CD14-positive monocyte (primary cell): Measurements from ENCODE around the gene VSIG8. TPM values are rescaled to one million over a fixed set of nuclear protein-coding genes. Genes with fewer than 3 reads are reported as not detected.

Experiments used
- DNase-seq, 3 donors: peaks; one replicate each; pipeline ENCODE4 v3.0.0-alpha.2; 2011 to 2022
- H2AFZ ChIP-seq: 2 replicates; pipeline ENCODE4 v1.6.0; 2012; ENCODE audit warnings: mild to moderate bottlenecking, low read depth, low read length, inconsistent platforms; ENCODE audit not compliant: insufficient read depth, poor library complexity, severe bottlenecking
- H3K27ac ChIP-seq, 2 donors: 1 replicate in 1 of 2; 2 replicates in 1 of 2; pipeline ENCODE4 v1.5.1; 2012 to 2013; ENCODE audit warnings: low read length in 2 of 2, control low read depth in 1 of 2, inconsistent platforms in 1 of 2, low read depth in 1 of 2, mild to moderate bottlenecking in 1 of 2
- H3K27me3 ChIP-seq, 2 donors: one replicate each; pipeline versions ENCODE4 v1.6.0 to v1.6.1; 2011 to 2013; ENCODE audit warnings: low read length in 2 of 2; ENCODE audit not compliant: control insufficient read depth in 2 of 2, insufficient read depth in 2 of 2
- H3K36me3 ChIP-seq, 2 donors: replicated peaks in 1 of 2; 1 replicate in 1 of 2; 2 replicates in 1 of 2; pipeline versions ENCODE4 v1.5.1 to v1.6.1; 2012 to 2013; ENCODE audit warnings: low read length in 2 of 2, control low read depth in 1 of 2, inconsistent platforms in 1 of 2, mild to moderate bottlenecking in 1 of 2; ENCODE audit not compliant: insufficient read depth in 2 of 2, control insufficient read depth in 1 of 2
- H3K4me1 ChIP-seq, 2 donors: 1 replicate in 1 of 2; 2 replicates in 1 of 2; pipeline versions ENCODE4 v1.5.1 to v1.6.1; 2012 to 2013; ENCODE audit warnings: low read length in 2 of 2, control low read depth in 1 of 2, inconsistent platforms in 1 of 2, mild to moderate bottlenecking in 1 of 2, moderate library complexity in 1 of 2; ENCODE audit not compliant: insufficient read depth in 2 of 2, control insufficient read depth in 1 of 2
- H3K4me2 ChIP-seq: replicated peaks from 2 replicates; pipeline ENCODE3; 2012; ENCODE audit warnings: low read length, moderate library complexity, mild to moderate bottlenecking; ENCODE audit not compliant: poor library complexity, severe bottlenecking; ENCODE audit errors: extremely low read depth
- H3K4me3 ChIP-seq, 3 experiments: fragments of 200-600 bp in 1 of 3; sonication (generic) in 1 of 3; replicated peaks in 1 of 3; 1 replicate in 2 of 3; 2 replicates in 1 of 3; pipeline ENCODE4 v1.5.1; 2011 to 2013; ENCODE audit warnings: low read length in 3 of 3, mild to moderate bottlenecking in 3 of 3, control low read depth in 2 of 3, low read depth in 2 of 3, inconsistent platforms in 1 of 3, moderate library complexity in 1 of 3
- H3K79me2 ChIP-seq: 2 replicates; pipeline ENCODE4 v1.6.0; 2012; ENCODE audit warnings: mild to moderate bottlenecking, control low read depth, inconsistent platforms, low read length, moderate library complexity; ENCODE audit not compliant: insufficient read depth
- H3K9ac ChIP-seq: 2 replicates; pipeline ENCODE4 v1.6.0; 2017; ENCODE audit warnings: low read length, mild to moderate bottlenecking; ENCODE audit not compliant: insufficient read depth, poor library complexity, severe bottlenecking
- H3K9me3 ChIP-seq, 2 donors: replicated peaks in 1 of 2; 1 replicate in 1 of 2; 2 replicates in 1 of 2; pipeline versions ENCODE4 v1.5.1 to v1.6.1; 2012 to 2013; ENCODE audit warnings: low read length in 2 of 2, control low read depth in 1 of 2; ENCODE audit not compliant: control insufficient read depth in 1 of 2, insufficient read depth in 1 of 2
- H4K20me1 ChIP-seq: 2 replicates; pipeline ENCODE4 v1.6.0; 2012; ENCODE audit warnings: mild to moderate bottlenecking, low read length, control low read depth, moderate library complexity; ENCODE audit not compliant: insufficient read depth
- H3K27ac Mint-ChIP-seq, 7 donors: one replicate each; pipeline ENCODE4 v1.8.0; 2020; ENCODE audit warnings: mild to moderate bottlenecking in 7 of 7, mixed read lengths in 7 of 7, moderate library complexity in 6 of 7, inconsistent platforms in 2 of 7
- H3K27me3 Mint-ChIP-seq, 3 donors: one replicate each; pipeline ENCODE4 v1.8.0; 2021 to 2022; ENCODE audit warnings: low read depth in 3 of 3, mild to moderate bottlenecking in 3 of 3, mixed read lengths in 3 of 3, moderate library complexity in 3 of 3, inconsistent platforms in 1 of 3
- H3K36me3 Mint-ChIP-seq, 2 donors: one replicate each; pipeline ENCODE4 v1.8.0; 2020; ENCODE audit warnings: mixed read lengths in 2 of 2, inconsistent platforms in 1 of 2, mild to moderate bottlenecking in 1 of 2
- H3K4me1 Mint-ChIP-seq: one replicate; pipeline ENCODE4 v1.8.0; 2020; ENCODE audit warnings: mild to moderate bottlenecking, mixed read lengths
- H3K4me3 Mint-ChIP-seq, 2 donors: one replicate each; pipeline ENCODE4 v1.8.0; 2020; ENCODE audit warnings: mild to moderate bottlenecking in 2 of 2, mixed read lengths in 2 of 2, moderate library complexity in 1 of 2
- H3K9me3 Mint-ChIP-seq, 7 donors: one replicate each; pipeline ENCODE4 v1.8.0; 2020 to 2022; ENCODE audit warnings: mixed read lengths in 7 of 7, mild to moderate bottlenecking in 6 of 7, moderate library complexity in 6 of 7, inconsistent platforms in 2 of 7
- CTCF ChIP-seq: fragments of 200-600 bp; IDR thresholded peaks from one replicate; pipeline ENCODE4 v1.8.0; 2022; ENCODE audit warnings: antibody characterized with exemption, mild to moderate bottlenecking
- WGBS: methylation state at CpG from one replicate; pipeline ENCODE4 v1.1.5; 2013; ENCODE audit warnings: missing lambda C conversion rate; ENCODE audit not compliant: insufficient coverage; 5-methylcytosine and 5-hydroxymethylcytosine counted together
- intact Hi-C, 2 donors: fragments of 100-400 bp; cut with micrococcal nuclease; formaldehyde crosslinking; loops; one replicate each; pipeline versions ENCODE4 v1.15.0 to v1.15.1; 2023
- polyA plus RNA-seq, 3 donors: library from polyadenylated mRNA; depleted of rRNA in 1 of 3; unstranded in 2 of 3; stranded (reverse) in 1 of 3; fragments of 300-500 nt in 2 of 3; fragments of >200 nt in 1 of 3; fragmentation: Illumina TruSeq in 2 of 3; gene quantifications; 1 replicate in 2 of 3; 2 replicates in 1 of 3; pipeline ENCODE4 v1.2.3, GENCODE V29; 2012 to 2021

Gene VSIG8
- polyA plus RNA-seq, 3 donors = 0.04 TPM; not detected in 2

GRCh38 chr1:159895286-159895685 is 32.8 kb upstream of the VSIG8 start:
- H3K4me1 Mint-ChIP-seq = peaks cover 52% of the 10 kb centered on the region
- H3K36me3 Mint-ChIP-seq = peaks cover 1 to 2% of the 10 kb centered on the region in 2 donors
- H4K20me1 ChIP-seq = no peaks in the 10 kb centered on the region
- no peak overlapping the region for H3K27ac ChIP-seq
- peaks cover 0 to 2% (median 0%) of the 10 kb centered on the region in 7 donors for H3K9me3 Mint-ChIP-seq
- no peak overlapping the region for H3K27ac Mint-ChIP-seq
- H3K4me3 ChIP-seq = no peak overlapping the region
- no peaks in the 10 kb centered on the region for H3K36me3 ChIP-seq
- no peak for DNase-seq
- no peak overlapping the region for H3K4me3 Mint-ChIP-seq
- H3K27me3 Mint-ChIP-seq = peaks cover 2 to 6% (median 2%) of the 10 kb centered on the region in 3 donors
- H3K4me2 ChIP-seq = no peak overlapping the region
- H3K79me2 ChIP-seq = no peaks in the 10 kb centered on the region
- 100% methylated on average over 1 of the region's 3 CpGs for WGBS
- no peak overlapping the region for H3K9ac ChIP-seq
- no peaks in the 10 kb centered on the region for H3K27me3 ChIP-seq
- no peak for TF ChIP-seq CTCF
- peaks cover 49 to 59% of the 10 kb centered on the region in 2 donors for H3K4me1 ChIP-seq
- no peak overlapping the region for H2AFZ ChIP-seq
- intact Hi-C loops = no loop called here
- no peaks in the 10 kb centered on the region for H3K9me3 ChIP-seq

- Histone ChIP-seq H3K4me2 (no peak overlapping the region), H2AFZ (no peak overlapping the region), H4K20me1 (no peaks in the 10 kb centered on the region), H3K9ac (no peak overlapping the region), H3K27me3 (no peaks in the 10 kb centered on the region), H3K9me3 (no peaks in the 10 kb centered on the region), H3K27ac (no peak overlapping the region), H3K79me2 (no peaks in the 10 kb centered on the region), H3K4me1 (peaks cover 58 to 60% of the 10 kb centered on the region in 2 donors), H3K4me3 (no peak overlapping the region), H3K36me3 (no peaks in the 10 kb centered on the region)
- DNase-seq = no peak
- peaks cover 0 to 2% (median 0%) of the 10 kb centered on the region in 7 donors for H3K9me3 Mint-ChIP-seq
- H3K4me1 Mint-ChIP-seq = peaks cover 54% of the 10 kb centered on the region
- H3K27me3 Mint-ChIP-seq = peaks cover 0 to 2% (median 1%) of the 10 kb centered on the region in 3 donors
- no peak for TF ChIP-seq CTCF
- no peak overlapping the region for H3K4me3 Mint-ChIP-seq
- WGBS = 100% methylated on average over 5 of the region's 5 CpGs
- intact Hi-C loops = loop anchor here (5.0 kb wide), 4 partner anchors 34 to 731 kb away; partner anchors contain the start of genes DUSP23 (in 2 of the 2) and TAGLN2 (in 1 of the 2)
- H3K36me3 Mint-ChIP-seq = peaks cover 0 to 3% of the 10 kb centered on the region in 2 donors
- no peak overlapping the region for H3K27ac Mint-ChIP-seq
Observed at GRCh38 chr1:159892944-159893343, 30.5 kb upstream of the VSIG8 start.
